Activated T-helper 1 cell treated with anti-CD3 and anti-CD28 coated beads, Interleukin-12 subunit alpha, Interleukin-12 subunit beta, Interleukin-2, Interleukin-4 antibody, amounts not matched to agents 30 ng/mL and 10 ng/mL and 1 ng/mL, durations not matched to agents 14 hours and 24 hours and 36 hours (primary cell): ENCODE data around the gene FAM163A. TPM values are rescaled to one million over a fixed set of nuclear protein-coding genes. Genes with fewer than 3 reads are reported as not detected.

Source experiments
- DNase-seq: peaks from one replicate; pipeline ENCODE4 v3.0.0; 2021; ENCODE audit warnings: low spot score
- H3K27ac Mint-ChIP-seq: one replicate; pipeline ENCODE4 v1.8.0; 2021; ENCODE audit warnings: mild to moderate bottlenecking, mixed read lengths
- H3K27me3 Mint-ChIP-seq: one replicate; pipeline ENCODE4 v1.8.0; 2022; ENCODE audit warnings: mild to moderate bottlenecking, moderate library complexity, mixed read lengths; ENCODE audit not compliant: insufficient read depth
- H3K36me3 Mint-ChIP-seq: one replicate; pipeline ENCODE4 v1.8.0; 2021; ENCODE audit warnings: low read depth, mixed read lengths
- H3K4me1 Mint-ChIP-seq: one replicate; pipeline ENCODE4 v1.8.0; 2021; ENCODE audit warnings: low read depth, mixed read lengths
- H3K4me3 Mint-ChIP-seq: one replicate; pipeline ENCODE4 v1.8.0; 2021; ENCODE audit warnings: mild to moderate bottlenecking, moderate library complexity, mixed read lengths
- H3K9me3 Mint-ChIP-seq: one replicate; pipeline ENCODE4 v1.8.0; 2021; ENCODE audit warnings: mixed read lengths
- intact Hi-C: fragments of 100-400 bp; cut with micrococcal nuclease; formaldehyde crosslinking; loops from one replicate; pipeline ENCODE4 v1.15.1; 2024
- total RNA-seq: library from RNA; stranded (reverse); gene quantifications from 2 replicates; pipeline ENCODE4 v1.2.3, GENCODE V29; 2022

Gene FAM163A
- total RNA-seq, 1 donor from 2014 or later = not detected

DNA sequence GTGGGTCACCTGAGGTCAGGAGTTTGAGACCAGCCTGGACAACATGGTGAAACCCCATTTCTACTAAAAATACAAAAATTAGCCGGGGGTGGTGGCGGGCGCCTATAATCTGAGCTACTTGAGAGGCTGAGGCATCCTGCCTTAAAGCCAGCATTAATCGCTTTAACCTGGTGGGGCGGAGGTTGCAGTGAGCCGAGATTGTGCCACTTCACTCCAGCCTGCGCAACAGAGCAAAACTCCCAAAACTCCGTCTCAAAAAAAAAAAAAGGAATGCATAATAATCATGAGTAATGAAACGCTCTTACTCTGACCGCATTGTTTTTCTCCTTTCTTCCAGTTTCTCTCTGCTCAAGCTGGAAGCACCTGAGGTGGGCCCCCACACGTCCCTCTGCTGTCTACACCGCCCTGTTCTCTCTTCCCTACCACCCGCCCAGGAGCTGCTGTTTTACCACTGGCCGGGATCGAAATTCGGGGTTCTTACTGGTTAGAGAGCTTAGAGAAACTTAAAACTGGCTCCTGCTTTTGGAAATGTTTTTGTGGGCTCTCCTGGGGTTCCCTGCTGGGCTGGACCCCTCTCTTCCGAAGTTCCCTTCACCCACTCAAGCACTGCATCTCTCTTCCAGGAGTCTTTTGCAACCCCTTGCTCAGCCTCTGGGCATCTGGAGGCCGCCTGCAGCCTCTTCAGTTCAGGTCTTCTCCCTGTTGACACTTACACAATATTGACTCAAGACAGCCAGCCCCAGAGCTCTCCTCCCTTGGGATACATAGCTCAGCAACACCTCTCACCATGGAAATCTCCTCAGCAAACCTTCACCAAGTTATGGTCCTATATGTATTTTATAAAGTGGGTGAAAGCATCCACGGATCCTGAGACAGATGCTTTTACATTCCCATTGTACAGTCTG lies 62.5 kb downstream of the FAM163A start:
- Mint-ChIP-seq H3K27me3 (peaks cover 4% of the 10 kb centered on the region), H3K4me1 (peaks cover 5% of the 10 kb centered on the region), H3K36me3 (no peaks in the 10 kb centered on the region), H3K9me3 (no peaks in the 10 kb centered on the region), H3K4me3 (no peak overlapping the region), H3K27ac (no peak overlapping the region)
- no peak for DNase-seq
- intact Hi-C loops = no loop called here

DNA sequence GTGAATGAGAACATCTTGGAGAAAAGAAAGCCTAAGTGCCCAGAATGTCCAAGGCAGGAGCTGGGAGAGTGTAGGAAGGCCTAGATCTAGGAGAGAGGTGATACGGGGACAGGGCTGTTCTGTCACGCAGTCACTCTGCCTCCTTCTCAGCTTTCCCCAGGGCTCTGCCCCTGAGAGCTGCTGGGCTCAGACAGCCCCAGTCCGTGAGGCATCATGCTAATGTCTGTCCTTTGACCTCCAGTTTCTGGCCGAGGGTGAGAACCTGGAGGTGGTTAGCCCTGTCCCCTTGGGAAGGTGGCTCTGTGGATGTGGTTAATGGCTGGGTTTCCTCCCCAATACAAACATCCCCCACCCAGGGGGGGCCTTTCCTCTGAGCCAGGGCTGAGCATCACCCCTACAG lies 63.2 kb downstream of the FAM163A start:
- Mint-ChIP-seq H3K27ac (no peak overlapping the region), H3K4me3 (no peak overlapping the region), H3K27me3 (peaks cover 4% of the 10 kb centered on the region), H3K4me1 (peaks cover 5% of the 10 kb centered on the region), H3K36me3 (no peaks in the 10 kb centered on the region), H3K9me3 (no peaks in the 10 kb centered on the region)
- intact Hi-C loops = no loop called here
- no peak for DNase-seq

DNA sequence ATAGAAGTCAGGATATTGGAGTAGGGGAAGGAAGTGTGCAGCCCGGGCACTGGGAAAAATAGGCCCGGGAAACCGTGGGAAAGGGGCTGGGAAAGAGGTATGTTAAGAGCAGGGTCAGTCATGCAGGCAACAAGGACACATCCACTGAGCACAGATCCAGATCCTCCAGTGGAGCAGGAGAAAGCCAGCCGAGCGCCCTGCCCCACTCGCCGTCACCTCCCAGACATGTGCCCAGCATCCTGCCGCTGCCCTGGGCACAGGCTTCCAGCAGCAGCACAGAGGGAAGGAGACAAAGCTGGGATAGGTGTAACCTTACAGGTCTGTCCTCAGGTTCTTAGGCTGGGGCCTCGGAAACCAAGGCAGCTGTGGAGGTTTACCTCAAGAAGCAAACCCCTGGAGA lies 64.2 kb downstream of the FAM163A start:
- Mint-ChIP-seq H3K9me3 (no peaks in the 10 kb centered on the region), H3K4me1 (peaks cover 5% of the 10 kb centered on the region), H3K36me3 (no peaks in the 10 kb centered on the region), H3K4me3 (no peak overlapping the region), H3K27ac (no peak overlapping the region), H3K27me3 (peaks cover 1% of the 10 kb centered on the region)
- intact Hi-C loops = no loop called here
- DNase-seq = no peak

DNA sequence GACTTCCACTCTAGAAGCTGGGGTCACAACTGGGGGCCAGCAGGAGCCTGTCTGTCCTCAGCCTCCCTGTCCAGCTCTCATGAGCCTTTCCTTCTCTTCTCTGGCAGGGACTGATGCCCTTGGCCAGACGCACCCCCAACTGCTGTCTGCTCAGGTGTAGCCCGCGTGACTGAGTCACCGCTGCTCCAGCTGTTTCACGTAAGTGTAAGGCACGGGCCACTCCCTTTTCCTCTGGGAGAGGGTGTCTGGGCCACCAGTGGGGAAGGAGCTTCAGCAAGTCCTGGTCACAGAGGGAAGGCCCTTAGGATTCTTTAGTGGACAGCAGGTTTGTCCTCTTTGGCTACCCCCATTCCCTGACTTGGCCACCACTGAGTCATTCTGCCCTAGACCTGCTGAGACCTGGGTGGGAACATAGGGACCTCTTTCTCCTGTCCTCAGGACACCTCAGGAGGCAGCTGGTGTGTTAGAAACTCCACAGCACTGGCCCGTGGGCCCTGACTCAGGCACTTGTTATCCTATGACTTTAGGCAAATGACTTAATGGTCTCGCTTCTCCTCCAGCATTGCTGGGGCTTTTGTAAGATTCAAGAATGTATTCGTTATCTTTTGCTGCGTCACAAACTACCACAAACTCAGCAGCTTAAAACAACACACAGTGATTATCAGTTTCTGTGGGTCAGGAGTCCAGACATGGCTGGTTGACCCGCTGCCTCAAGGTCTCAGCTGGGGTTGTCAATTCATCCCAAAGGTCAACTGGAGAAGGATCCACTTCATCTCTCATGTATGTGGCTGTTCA lies 64.8 kb downstream of the FAM163A start:
- no peaks in the 10 kb centered on the region for H3K27me3 Mint-ChIP-seq
- no peak overlapping the region for H3K4me3 Mint-ChIP-seq
- no peaks in the 10 kb centered on the region for H3K36me3 Mint-ChIP-seq
- no peaks in the 10 kb centered on the region for H3K9me3 Mint-ChIP-seq
- intact Hi-C loops = no loop called here
- H3K27ac Mint-ChIP-seq = no peak overlapping the region
- no peak for DNase-seq
- peaks cover 5% of the 10 kb centered on the region for H3K4me1 Mint-ChIP-seq

DNA sequence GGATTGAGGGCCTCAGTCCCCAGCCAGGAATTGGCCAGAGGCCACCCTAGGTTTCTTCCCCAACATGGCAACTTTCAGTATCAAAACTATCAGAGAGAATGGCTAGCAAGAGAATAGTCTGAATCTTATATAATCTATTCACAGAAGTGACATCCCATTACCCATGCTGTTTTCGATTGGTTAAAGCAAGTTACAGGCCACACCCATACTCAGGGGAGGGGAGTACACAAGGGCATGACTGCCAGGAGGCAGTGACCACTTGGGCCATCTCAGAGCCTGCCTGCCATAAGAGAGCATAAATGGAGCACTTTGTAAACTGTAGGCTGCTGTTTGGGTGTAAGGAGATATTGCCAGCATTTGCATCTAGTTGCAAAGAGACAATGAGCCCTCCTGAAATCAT lies 65.4 kb downstream of the FAM163A start:
- Mint-ChIP-seq H3K9me3 (no peaks in the 10 kb centered on the region), H3K4me1 (peaks cover 5% of the 10 kb centered on the region), H3K36me3 (no peaks in the 10 kb centered on the region), H3K27ac (no peak overlapping the region), H3K4me3 (no peak overlapping the region), H3K27me3 (peaks cover 4% of the 10 kb centered on the region)
- intact Hi-C loops = no loop called here
- no peak for DNase-seq

DNA sequence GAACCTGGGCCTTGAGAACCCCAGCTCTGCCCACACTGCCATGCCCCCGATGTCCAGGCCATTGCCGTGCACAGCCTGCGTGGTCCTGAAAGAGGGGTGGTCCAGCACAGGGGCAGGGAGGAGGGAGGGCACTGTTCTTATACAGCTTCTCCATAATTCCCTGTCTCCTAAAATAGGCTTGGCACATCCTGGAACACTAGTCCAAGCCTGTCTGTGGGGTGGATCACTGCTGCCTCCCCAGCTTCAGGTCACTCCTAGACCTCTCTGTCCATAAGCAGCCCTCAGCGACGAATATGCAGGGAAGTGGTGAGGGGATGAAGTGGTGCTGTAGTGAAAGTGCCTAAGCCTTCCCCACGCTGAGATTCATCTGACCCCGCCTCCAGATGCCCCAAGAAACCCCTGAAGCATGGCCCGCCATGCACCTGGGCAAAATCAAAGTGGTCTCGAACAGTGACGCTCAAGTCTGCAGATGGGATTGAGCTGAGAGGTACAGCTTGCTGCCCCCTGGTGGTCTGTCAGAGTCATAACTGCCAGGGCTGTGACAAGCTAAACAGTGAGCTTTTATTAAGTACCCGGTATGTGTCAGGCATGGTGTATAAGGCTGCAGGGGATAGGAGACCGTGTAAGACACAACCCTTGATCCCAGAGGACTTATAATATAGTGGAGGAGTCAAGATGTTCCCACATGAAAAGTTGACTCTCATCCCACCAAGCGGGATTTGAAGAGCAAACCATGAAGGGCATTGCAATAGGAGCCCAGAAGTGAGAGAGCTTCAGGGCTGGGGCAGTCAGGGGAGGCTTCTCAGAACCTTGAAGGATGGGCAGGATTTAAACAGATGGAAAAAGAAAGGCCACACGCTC lies 66.6 kb downstream of the FAM163A start:
- DNase-seq = peak; percentile 43
- no peak overlapping the region for H3K4me3 Mint-ChIP-seq

DNA sequence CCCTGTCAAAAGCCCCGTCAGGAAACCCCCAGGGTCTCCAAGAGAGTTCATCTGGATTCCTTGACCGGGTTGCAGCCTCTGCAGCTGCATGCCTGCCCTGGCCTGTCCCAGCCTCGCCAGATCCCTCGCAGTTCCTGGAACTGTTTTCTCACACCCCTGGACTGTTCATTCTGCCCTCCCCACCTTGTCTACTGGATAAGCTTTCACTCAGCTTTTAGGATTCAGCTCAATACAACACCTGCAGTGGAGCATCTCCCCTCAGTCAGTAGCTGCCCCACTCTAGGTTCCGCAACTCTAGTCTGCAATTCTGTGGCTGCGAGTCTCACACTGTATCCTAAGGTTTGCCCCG lies 67.2 kb downstream of the FAM163A start:
- intact Hi-C loops = loop anchor here (1.0 to 10.0 kb wide), 5 partner anchors 104 to 731 kb away; partner anchors contain the start of gene AXDND1
- Mint-ChIP-seq H3K4me1 (peaks cover 17% of the 10 kb centered on the region), H3K36me3 (no peaks in the 10 kb centered on the region), H3K4me3 (no peak overlapping the region), H3K9me3 (no peaks in the 10 kb centered on the region), H3K27me3 (peaks cover 6% of the 10 kb centered on the region), H3K27ac (no peak overlapping the region)
- no peak for DNase-seq

More for the DNA sequence above, 66.6 kb downstream of the FAM163A start:
- Mint-ChIP-seq H3K36me3 (no peaks in the 10 kb centered on the region), H3K4me1 (peaks cover 11% of the 10 kb centered on the region), H3K9me3 (no peaks in the 10 kb centered on the region), H3K27me3 (peaks cover 6% of the 10 kb centered on the region), H3K27ac (no peak overlapping the region)
- intact Hi-C loops = loop anchor here (1.0 to 10.0 kb wide), 5 partner anchors 103 to 730 kb away; partner anchors contain the start of gene AXDND1

DNA sequence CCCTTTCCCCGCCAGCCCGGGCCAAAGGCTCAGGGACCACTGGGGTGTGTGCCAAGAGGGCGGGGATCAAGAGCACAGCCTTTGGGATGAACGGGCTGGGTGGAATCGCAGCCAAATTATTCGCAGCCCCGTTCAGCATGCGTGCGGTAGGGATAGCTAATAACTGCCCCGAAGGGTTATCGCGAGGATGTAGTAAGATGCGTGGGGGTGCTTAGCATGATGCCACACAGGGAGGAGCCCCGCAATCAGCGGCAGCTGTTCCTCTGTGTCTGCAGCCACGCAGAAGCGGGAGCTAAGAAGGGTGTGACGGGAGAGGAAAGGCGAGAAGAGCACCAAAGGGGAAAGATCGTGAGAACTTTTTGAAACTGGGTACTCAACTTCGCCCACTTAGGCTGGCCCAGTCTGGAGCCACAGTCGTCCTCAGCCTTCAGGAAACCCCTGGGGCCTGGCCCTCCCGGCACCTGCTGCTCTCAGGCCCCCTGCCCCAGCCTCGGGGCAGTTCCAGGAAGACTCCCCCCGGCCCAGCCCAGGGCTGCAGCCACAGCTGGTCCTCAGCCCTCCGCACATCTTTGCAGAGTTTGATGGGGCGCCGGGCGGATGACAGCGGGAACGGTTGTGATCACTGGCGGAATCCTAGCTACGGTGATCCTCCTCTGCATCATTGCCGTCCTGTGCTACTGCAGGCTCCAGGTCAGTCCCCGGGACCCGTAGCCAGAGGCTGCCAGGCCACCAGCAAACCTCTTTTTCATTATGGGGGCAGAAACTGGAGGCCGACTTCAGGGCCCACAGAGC lies 69.6 kb downstream of the FAM163A start:
- Mint-ChIP-seq H3K27ac (no peak overlapping the region), H3K4me3 (no peak overlapping the region), H3K36me3 (no peaks in the 10 kb centered on the region), H3K9me3 (no peaks in the 10 kb centered on the region), H3K4me1 (peaks cover 25% of the 10 kb centered on the region), H3K27me3 (peaks cover 14% of the 10 kb centered on the region)
- intact Hi-C loops = loop anchor here (10.0 kb wide), 2 partner anchors 448 to 568 kb away; partner anchors contain the start of gene AXDND1
- no peak for DNase-seq

DNA sequence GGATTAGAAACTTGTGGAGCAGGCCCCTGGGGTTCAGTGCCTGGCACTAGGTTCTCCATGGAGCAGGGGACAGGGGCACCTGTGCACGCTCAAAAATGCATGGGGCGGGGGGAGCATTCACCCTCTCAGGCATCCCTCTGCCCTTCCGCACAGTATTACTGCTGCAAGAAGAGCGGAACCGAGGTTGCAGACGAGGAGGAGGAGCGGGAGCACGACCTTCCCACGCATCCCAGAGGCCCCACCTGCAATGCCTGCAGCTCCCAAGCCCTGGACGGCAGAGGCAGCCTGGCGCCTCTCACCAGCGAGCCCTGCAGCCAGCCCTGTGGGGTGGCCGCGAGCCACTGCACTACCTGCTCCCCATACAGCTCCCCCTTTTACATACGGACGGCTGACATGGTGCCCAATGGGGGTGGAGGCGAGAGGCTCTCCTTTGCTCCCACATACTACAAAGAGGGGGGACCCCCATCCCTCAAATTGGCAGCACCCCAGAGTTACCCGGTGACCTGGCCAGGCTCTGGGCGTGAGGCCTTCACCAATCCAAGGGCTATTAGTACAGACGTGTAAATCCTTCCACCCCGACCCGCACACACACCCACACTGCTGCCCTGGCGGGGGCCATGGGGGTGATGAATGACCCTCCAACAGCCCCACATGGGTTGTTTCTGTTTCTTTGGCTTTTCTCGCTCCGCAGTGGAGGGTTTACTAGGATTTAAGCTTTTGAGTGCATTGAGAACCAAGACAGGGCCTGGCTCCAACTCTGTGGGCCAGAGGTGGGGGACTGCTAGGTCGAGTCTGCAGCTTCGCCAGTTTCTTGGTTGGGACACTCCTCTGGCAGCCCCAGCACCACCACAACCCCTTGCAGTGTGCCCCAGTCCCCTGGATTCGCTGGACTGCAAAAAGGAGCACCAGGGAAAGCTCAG lies 70.8 kb downstream of the FAM163A start:
- no peak overlapping the region for H3K27ac Mint-ChIP-seq
- intact Hi-C loops = loop anchor here (1.0 to 10.0 kb wide), 7 partner anchors 63 to 1039 kb away; partner anchors contain the start of genes AXDND1 and TOR1AIP2

DNA sequence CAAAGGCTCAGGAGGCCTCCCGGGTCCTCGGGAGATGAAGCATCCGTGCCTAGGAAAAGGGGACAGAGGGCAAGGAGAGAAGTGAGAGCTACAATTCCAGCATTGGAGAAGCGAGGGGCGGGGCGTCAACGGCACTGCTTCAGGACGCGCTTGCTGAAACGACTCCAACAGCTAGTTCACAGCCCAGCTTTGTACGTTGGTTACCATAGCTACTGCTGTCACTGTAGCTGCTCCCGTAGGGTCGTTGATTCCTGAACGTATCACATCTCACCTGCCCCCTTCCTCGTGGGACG lies 71.4 kb downstream of the FAM163A start:
- peaks cover 25% of the 10 kb centered on the region for H3K4me1 Mint-ChIP-seq
- H3K36me3 Mint-ChIP-seq = no peaks in the 10 kb centered on the region
- no peak for DNase-seq
- intact Hi-C loops = loop anchor here (1.0 to 10.0 kb wide), 7 partner anchors 62 to 1040 kb away; partner anchors contain the start of genes AXDND1 and TOR1AIP2
- H3K27ac Mint-ChIP-seq = no peak overlapping the region
- H3K4me3 Mint-ChIP-seq = peak overlapping the region; percentile 92
- H3K9me3 Mint-ChIP-seq = no peaks in the 10 kb centered on the region
- peaks cover 14% of the 10 kb centered on the region for H3K27me3 Mint-ChIP-seq

More for the DNA sequence above, 70.8 kb downstream of the FAM163A start:
- Mint-ChIP-seq H3K4me3 (peak overlapping the region; percentile 92), H3K4me1 (peaks cover 25% of the 10 kb centered on the region), H3K9me3 (no peaks in the 10 kb centered on the region), H3K36me3 (no peaks in the 10 kb centered on the region), H3K27me3 (peaks cover 14% of the 10 kb centered on the region)
- DNase-seq = no peak

DNA sequence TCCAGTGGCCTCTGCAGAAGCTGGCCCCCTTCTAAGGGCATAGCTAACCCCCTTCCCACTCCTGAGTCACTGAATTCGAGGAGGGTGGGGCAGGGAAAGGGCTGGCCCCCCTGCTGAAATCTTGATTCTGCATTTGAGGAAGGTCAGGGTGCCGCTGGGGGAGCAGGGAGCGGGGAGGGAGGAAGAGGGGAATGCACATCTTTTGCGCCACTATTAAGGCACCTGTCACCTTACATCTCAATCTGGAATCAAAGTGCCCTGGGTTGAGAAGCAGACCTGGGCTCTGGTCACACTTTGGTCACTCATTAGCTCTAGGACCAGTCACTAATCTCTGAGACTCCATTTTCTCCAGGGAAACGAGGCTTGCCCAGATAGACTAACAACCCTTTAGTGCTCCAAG lies 72.5 kb downstream of the FAM163A start:
- intact Hi-C loops = loop anchor here (2.0 to 10.0 kb wide), 5 partner anchors 61 to 1041 kb away; partner anchors contain the start of genes AXDND1 and TOR1AIP2
- Mint-ChIP-seq H3K4me1 (peaks cover 20% of the 10 kb centered on the region), H3K27me3 (peaks cover 14% of the 10 kb centered on the region), H3K27ac (peak overlapping the region; percentile 29), H3K4me3 (peak overlapping the region; percentile 92), H3K9me3 (no peaks in the 10 kb centered on the region), H3K36me3 (no peaks in the 10 kb centered on the region)
- DNase-seq = no peak
